ENCODE measurements around the gene EDNRB. TPM values are rescaled to one million over a fixed set of nuclear protein-coding genes. Genes with fewer than 3 reads are reported as not detected.

EDNRB gene
- total RNA-seq, 3 donors from 2014 or later, result 0.10 to 0.21 TPM; not detected in 1

DNA sequence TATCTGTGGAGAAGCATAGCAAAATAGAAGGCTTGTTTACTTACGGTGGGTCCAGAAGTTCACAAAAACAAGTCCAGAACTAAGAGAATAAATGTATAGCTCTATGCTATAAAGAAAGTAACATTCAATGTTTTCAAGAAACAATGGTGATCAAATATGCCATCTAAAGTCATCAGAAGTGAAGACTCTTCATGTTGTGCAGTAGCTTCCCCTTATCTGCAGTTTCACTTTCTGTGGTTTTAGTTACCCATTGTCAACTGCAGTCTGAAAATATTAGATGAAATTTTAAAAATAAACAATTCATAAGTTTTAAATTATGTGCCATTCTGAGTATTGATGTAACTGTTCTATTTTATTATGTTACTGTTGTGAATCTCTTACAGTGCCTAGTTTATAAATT lies 72.5 kb downstream of the EDNRB start:
- Mint-ChIP-seq H3K4me3 (no peak overlapping the region), H3K4me1 (ENCODE audit: low read depth) (no peaks in the 10 kb centered on the region), H3K27me3 (ENCODE audit: low read depth) (no peaks in the 10 kb centered on the region), H3K9me3 (peaks cover 10% of the 10 kb centered on the region), H3K36me3 (ENCODE audit: insufficient read depth) (no peaks in the 10 kb centered on the region)
- ATAC-seq (no peak), DNase-seq (no peak)

Other genes starting within 250 kb of the EDNRB start
- 10 to 100 TPM; 20.8 to 23.0 (median 22.0) TPM for gene SLAIN1, start 221.1 kb downstream of the EDNRB start, total RNA-seq

Measured in activated T-cell treated with anti-CD3 and anti-CD28 coated beads, Interleukin-2, amount 50 U/mL, for 4 hours (primary cell).